Measurements from ENCODE around the gene KIF14. TPM values are rescaled to one million over a fixed set of nuclear protein-coding genes. Genes with fewer than 3 reads are reported as not detected.
"Not testable (repeated sequence)": the region's sequence is repeated elsewhere in the genome, so short reads cannot be mapped to it uniquely, and the experiment has no call there.

KIF14 gene
- total RNA-seq, 1 donor from 2014 or later, result 1.0 TPM

- Histone ChIP-seq H3K9me3 (ENCODE audit: control insufficient read depth in 3 of 3, low read length in 3 of 3) (no peaks in the 10 kb centered on the region), H3K9ac (ENCODE audit: low read depth in 1 of 3, low read length in 3 of 3) (peak overlapping the region; percentile 71 to 81 (median 77)), H3K27me3 (ENCODE audit: control insufficient read depth in 3 of 3, insufficient read depth in 3 of 3, low read length in 3 of 3) (no peaks in the 10 kb centered on the region), H3K4me1 (ENCODE audit: control insufficient read depth in 3 of 3, insufficient read depth in 3 of 3, low read length in 3 of 3) (peaks cover 3 to 6% (median 4%) of the 10 kb centered on the region in 3 donors), H3K36me3 (ENCODE audit: control insufficient read depth in 3 of 3, insufficient read depth in 3 of 3, low read length in 3 of 3) (no peaks in the 10 kb centered on the region), H3K4me3 (ENCODE audit: low read length in 3 of 3) (peak overlapping the region; percentile 83 to 88 (median 83)), H3K27ac (ENCODE audit: low read depth, low read length) (no peak overlapping the region)
Measured at GRCh38 chr1:200619894-200620272, 668 bp downstream of the KIF14 start.

- H3K4me3 ChIP-seq (ENCODE audit: low read length in 3 of 3), result no peak overlapping the region
- no peaks in the 10 kb centered on the region for H3K27me3 ChIP-seq (ENCODE audit: control insufficient read depth in 3 of 3, insufficient read depth in 3 of 3, low read length in 3 of 3)
- no peak overlapping the region for H3K9ac ChIP-seq (ENCODE audit: low read depth in 1 of 3, low read length in 3 of 3)
- H3K4me1 ChIP-seq (ENCODE audit: control insufficient read depth in 3 of 3, insufficient read depth in 3 of 3, low read length in 3 of 3), result no peaks in the 10 kb centered on the region
- H3K9me3 ChIP-seq (ENCODE audit: control insufficient read depth in 3 of 3, low read length in 3 of 3), result no peaks in the 10 kb centered on the region
- no peak overlapping the region for H3K27ac ChIP-seq (ENCODE audit: low read depth, low read length)
- H3K36me3 ChIP-seq (ENCODE audit: control insufficient read depth in 3 of 3, insufficient read depth in 3 of 3, low read length in 3 of 3), result no peaks in the 10 kb centered on the region
Measured at GRCh38 chr1:200610846-200611245, 9.7 kb downstream of the KIF14 start.

- Histone ChIP-seq H3K9ac (ENCODE audit: low read depth in 1 of 3, low read length in 3 of 3) (no peak overlapping the region), H3K27me3 (ENCODE audit: control insufficient read depth in 3 of 3, insufficient read depth in 3 of 3, low read length in 3 of 3) (no peaks in the 10 kb centered on the region), H3K4me1 (ENCODE audit: control insufficient read depth in 3 of 3, insufficient read depth in 3 of 3, low read length in 3 of 3) (no peaks in the 10 kb centered on the region), H3K27ac (ENCODE audit: low read depth, low read length) (no peak overlapping the region), H3K36me3 (ENCODE audit: control insufficient read depth in 3 of 3, insufficient read depth in 3 of 3, low read length in 3 of 3) (no peaks in the 10 kb centered on the region), H3K4me3 (ENCODE audit: low read length in 3 of 3) (no peak overlapping the region), H3K9me3 (ENCODE audit: control insufficient read depth in 3 of 3, low read length in 3 of 3) (no peaks in the 10 kb centered on the region)
Measured at GRCh38 chr1:200602632-200603031, 17.9 kb downstream of the KIF14 start.

- Histone ChIP-seq H3K4me3 (ENCODE audit: low read length in 3 of 3) (no peak overlapping the region), H3K27ac (ENCODE audit: low read depth, low read length) (no peak overlapping the region), H3K9ac (ENCODE audit: low read depth in 1 of 3, low read length in 3 of 3) (no peak overlapping the region), H3K9me3 (ENCODE audit: control insufficient read depth in 3 of 3, low read length in 3 of 3) (no peaks in the 10 kb centered on the region), H3K27me3 (ENCODE audit: control insufficient read depth in 3 of 3, insufficient read depth in 3 of 3, low read length in 3 of 3) (no peaks in the 10 kb centered on the region), H3K36me3 (ENCODE audit: control insufficient read depth in 3 of 3, insufficient read depth in 3 of 3, low read length in 3 of 3) (no peaks in the 10 kb centered on the region), H3K4me1 (ENCODE audit: control insufficient read depth in 3 of 3, insufficient read depth in 3 of 3, low read length in 3 of 3) (no peaks in the 10 kb centered on the region)
Measured at GRCh38 chr1:200590001-200590400, 30.6 kb downstream of the KIF14 start.

DNA sequence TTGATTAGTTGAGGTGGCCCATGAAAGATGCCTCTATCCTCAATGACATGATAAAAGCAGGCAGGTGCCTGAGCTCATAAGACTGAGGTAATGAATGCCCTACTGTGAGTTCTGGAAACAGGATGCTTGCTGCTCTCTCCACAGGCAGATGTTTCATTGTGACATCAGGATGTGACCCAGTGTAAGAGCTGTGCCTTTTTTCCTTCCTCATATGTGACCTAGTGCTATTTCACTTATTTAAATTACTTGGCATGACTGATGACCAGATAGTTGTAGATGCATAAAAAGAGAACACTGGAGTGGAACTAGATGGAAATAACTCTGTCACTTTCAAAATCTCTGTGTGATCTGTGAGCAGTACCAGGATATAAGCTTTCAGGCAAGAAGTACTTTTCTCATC is 31.9 kb downstream of the KIF14 start:
- Histone ChIP-seq H3K4me1 (ENCODE audit: control insufficient read depth in 3 of 3, insufficient read depth in 3 of 3, low read length in 3 of 3) (no peaks in the 10 kb centered on the region), H3K27ac (ENCODE audit: low read depth, low read length) (no peak overlapping the region), H3K4me3 (ENCODE audit: low read length in 3 of 3) (no peak overlapping the region)

DNA sequence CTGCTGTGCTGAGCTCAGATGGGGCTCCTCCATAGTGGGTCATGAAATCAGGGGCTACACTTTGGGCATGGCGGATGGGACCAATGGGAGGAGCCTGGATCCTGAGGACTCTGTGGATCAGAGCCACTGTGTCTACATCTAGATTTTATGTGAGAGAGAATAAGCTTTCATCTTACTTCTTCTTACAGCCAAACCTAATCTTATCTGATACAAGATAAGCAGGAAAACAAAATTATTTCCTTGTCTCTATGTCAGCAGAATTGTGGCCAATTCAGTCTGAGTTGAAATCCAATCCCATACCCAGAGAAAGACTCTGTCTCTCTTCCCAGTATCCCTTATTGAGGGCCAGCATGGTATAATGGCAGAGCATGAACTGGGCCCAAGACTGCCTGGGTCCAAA is 56.2 kb downstream of the KIF14 start:
- Histone ChIP-seq H3K4me3 (ENCODE audit: low read length in 3 of 3) (no peak overlapping the region), H3K9me3 (ENCODE audit: control insufficient read depth in 3 of 3, low read length in 3 of 3) (no peaks in the 10 kb centered on the region), H3K4me1 (ENCODE audit: control insufficient read depth in 3 of 3, insufficient read depth in 3 of 3, low read length in 3 of 3) (no peaks in the 10 kb centered on the region), H3K9ac (ENCODE audit: low read depth in 1 of 3, low read length in 3 of 3) (no peak overlapping the region), H3K27me3 (ENCODE audit: control insufficient read depth in 3 of 3, insufficient read depth in 3 of 3, low read length in 3 of 3) (no peaks in the 10 kb centered on the region), H3K36me3 (ENCODE audit: control insufficient read depth in 3 of 3, insufficient read depth in 3 of 3, low read length in 3 of 3) (no peaks in the 10 kb centered on the region), H3K27ac (ENCODE audit: low read depth, low read length) (no peak overlapping the region)

More for the DNA sequence above, 31.9 kb downstream of the KIF14 start:
- Histone ChIP-seq H3K9ac (ENCODE audit: low read depth in 1 of 3, low read length in 3 of 3) (no peak overlapping the region), H3K36me3 (ENCODE audit: control insufficient read depth in 3 of 3, insufficient read depth in 3 of 3, low read length in 3 of 3) (no peaks in the 10 kb centered on the region), H3K27me3 (ENCODE audit: control insufficient read depth in 3 of 3, insufficient read depth in 3 of 3, low read length in 3 of 3) (no peaks in the 10 kb centered on the region), H3K9me3 (ENCODE audit: control insufficient read depth in 3 of 3, low read length in 3 of 3) (no peaks in the 10 kb centered on the region)

DNA sequence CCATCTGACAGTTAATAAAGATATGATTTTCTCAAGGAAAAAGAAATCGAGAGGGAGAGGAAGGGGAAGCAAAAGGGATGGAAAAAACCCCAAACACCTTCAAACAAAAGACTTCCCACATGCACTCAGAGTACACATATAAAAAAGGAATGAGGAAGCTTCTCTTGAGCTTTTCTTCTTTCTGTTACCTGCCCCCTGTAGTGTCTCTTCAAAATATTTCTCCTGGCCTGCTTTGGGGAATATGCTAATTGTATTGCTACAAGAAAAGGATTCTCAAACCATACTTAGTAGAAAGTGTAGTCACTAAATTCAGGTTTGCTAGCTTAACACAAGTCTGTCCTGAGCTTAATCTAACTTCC is 58.7 kb downstream of the KIF14 start:
- Histone ChIP-seq H3K27ac (ENCODE audit: low read depth, low read length) (no peak overlapping the region), H3K4me1 (ENCODE audit: control insufficient read depth in 3 of 3, insufficient read depth in 3 of 3, low read length in 3 of 3) (no peaks in the 10 kb centered on the region), H3K9me3 (ENCODE audit: control insufficient read depth in 3 of 3, low read length in 3 of 3) (no peaks in the 10 kb centered on the region), H3K36me3 (ENCODE audit: control insufficient read depth in 3 of 3, insufficient read depth in 3 of 3, low read length in 3 of 3) (no peaks in the 10 kb centered on the region), H3K4me3 (ENCODE audit: low read length in 3 of 3) (no peak overlapping the region), H3K27me3 (ENCODE audit: control insufficient read depth in 3 of 3, insufficient read depth in 3 of 3, low read length in 3 of 3) (no peaks in the 10 kb centered on the region), H3K9ac (ENCODE audit: low read depth in 1 of 3, low read length in 3 of 3) (no peak overlapping the region)

DNA sequence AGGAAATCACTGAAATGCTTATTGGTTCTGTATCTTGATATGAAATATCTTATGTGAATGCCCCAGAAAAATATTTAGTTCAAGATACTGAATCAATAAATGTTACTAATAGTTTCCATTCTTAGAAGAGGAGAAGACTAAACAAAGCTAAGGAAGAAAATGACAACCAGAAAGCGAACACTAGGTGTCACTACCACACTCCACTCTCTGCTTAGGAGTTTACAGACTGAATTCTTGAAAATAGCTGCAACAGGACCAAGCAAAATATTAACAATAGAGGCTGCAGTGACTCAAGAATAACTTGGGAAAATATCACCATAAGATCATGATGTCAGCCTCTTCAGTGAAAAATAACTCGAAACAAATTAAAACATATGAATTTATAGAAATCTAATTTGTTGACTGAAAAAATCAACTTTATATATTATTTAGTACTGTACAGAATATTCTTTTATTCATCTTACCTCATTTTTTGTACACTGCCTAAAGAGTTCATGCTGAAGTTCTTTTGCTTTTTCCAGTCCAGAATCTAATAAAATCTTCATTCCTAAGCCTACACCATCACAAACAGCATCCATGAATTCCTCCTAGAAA is 61.6 kb downstream of the KIF14 start:
- Histone ChIP-seq H3K4me1 (ENCODE audit: control insufficient read depth in 3 of 3, insufficient read depth in 3 of 3, low read length in 3 of 3) (no peaks in the 10 kb centered on the region), H3K36me3 (ENCODE audit: control insufficient read depth in 3 of 3, insufficient read depth in 3 of 3, low read length in 3 of 3) (no peaks in the 10 kb centered on the region), H3K4me3 (ENCODE audit: low read length in 3 of 3) (no peak overlapping the region), H3K9ac (ENCODE audit: low read depth in 1 of 3, low read length in 3 of 3) (no peak overlapping the region), H3K9me3 (ENCODE audit: control insufficient read depth in 3 of 3, low read length in 3 of 3) (no peaks in the 10 kb centered on the region), H3K27me3 (ENCODE audit: control insufficient read depth in 3 of 3, insufficient read depth in 3 of 3, low read length in 3 of 3) (no peaks in the 10 kb centered on the region), H3K27ac (ENCODE audit: low read depth, low read length) (no peak overlapping the region)

DNA sequence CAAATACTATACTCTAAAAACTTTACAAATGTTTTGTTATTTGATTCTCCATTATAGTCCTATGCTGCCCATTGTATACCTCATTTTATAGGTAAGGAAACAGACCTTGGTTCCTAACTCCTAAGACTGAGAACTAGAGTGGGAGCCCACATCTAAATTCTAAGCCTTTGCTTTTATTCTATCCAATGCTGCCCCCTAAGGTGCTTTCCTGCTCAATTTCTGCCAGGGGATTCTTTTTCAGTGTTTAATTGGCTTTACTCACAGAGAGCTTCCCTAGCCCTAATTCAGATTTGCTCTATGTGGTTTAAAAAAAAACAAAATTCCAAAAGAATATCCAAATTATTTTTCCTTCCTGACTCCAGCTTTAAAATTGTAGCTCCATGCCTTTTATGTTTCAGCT is 64.5 kb downstream of the KIF14 start:
- Histone ChIP-seq H3K9me3 (ENCODE audit: control insufficient read depth in 3 of 3, low read length in 3 of 3) (no peaks in the 10 kb centered on the region), H3K27me3 (ENCODE audit: control insufficient read depth in 3 of 3, insufficient read depth in 3 of 3, low read length in 3 of 3) (no peaks in the 10 kb centered on the region), H3K4me1 (ENCODE audit: control insufficient read depth in 3 of 3, insufficient read depth in 3 of 3, low read length in 3 of 3) (no peaks in the 10 kb centered on the region), H3K9ac (ENCODE audit: low read depth in 1 of 3, low read length in 3 of 3) (no peak overlapping the region), H3K36me3 (ENCODE audit: control insufficient read depth in 3 of 3, insufficient read depth in 3 of 3, low read length in 3 of 3) (no peaks in the 10 kb centered on the region), H3K4me3 (ENCODE audit: low read length in 3 of 3) (no peak overlapping the region), H3K27ac (ENCODE audit: low read depth, low read length) (no peak overlapping the region)

DNA sequence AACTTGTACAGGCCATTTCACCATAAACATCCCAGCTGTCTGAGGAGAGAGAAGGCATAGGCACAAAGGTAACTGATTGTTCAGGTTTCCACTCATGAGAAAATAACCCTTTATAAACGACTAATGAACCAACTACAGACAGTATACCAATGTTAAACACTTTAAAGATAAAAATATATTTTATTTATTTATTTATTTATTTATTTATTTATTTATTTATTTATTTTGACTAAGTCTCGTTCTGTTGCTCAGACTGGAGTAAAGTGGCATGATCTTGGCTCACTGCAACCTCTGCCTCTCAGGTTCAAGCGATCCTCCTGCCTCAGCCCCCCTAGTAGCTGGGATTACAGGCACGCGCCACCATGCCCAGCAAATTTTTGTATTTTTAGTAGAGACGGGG is 67.8 kb downstream of the KIF14 start:
- not testable (repeated sequence) for H3K4me1 ChIP-seq (ENCODE audit: control insufficient read depth in 3 of 3, insufficient read depth in 3 of 3, low read length in 3 of 3); H3K36me3 ChIP-seq (ENCODE audit: control insufficient read depth in 3 of 3, insufficient read depth in 3 of 3, low read length in 3 of 3); H3K27me3 ChIP-seq (ENCODE audit: control insufficient read depth in 3 of 3, insufficient read depth in 3 of 3, low read length in 3 of 3); H3K27ac ChIP-seq (ENCODE audit: low read depth, low read length); H3K9ac ChIP-seq (ENCODE audit: low read depth in 1 of 3, low read length in 3 of 3); H3K9me3 ChIP-seq (ENCODE audit: control insufficient read depth in 3 of 3, low read length in 3 of 3); H3K4me3 ChIP-seq (ENCODE audit: low read length in 3 of 3)

GRCh38 chr1:200550367-200550766 is 70.2 kb downstream of the KIF14 start:
- H3K9ac ChIP-seq (ENCODE audit: low read depth in 1 of 3, low read length in 3 of 3), result no peak overlapping the region

More at GRCh38 chr1:200550367-200550766, 70.2 kb downstream of the KIF14 start:
- Histone ChIP-seq H3K9me3 (ENCODE audit: control insufficient read depth in 3 of 3, low read length in 3 of 3) (no peaks in the 10 kb centered on the region), H3K4me3 (ENCODE audit: low read length in 3 of 3) (no peak overlapping the region), H3K27me3 (ENCODE audit: control insufficient read depth in 3 of 3, insufficient read depth in 3 of 3, low read length in 3 of 3) (no peaks in the 10 kb centered on the region), H3K36me3 (ENCODE audit: control insufficient read depth in 3 of 3, insufficient read depth in 3 of 3, low read length in 3 of 3) (no peaks in the 10 kb centered on the region), H3K4me1 (ENCODE audit: control insufficient read depth in 3 of 3, insufficient read depth in 3 of 3, low read length in 3 of 3) (no peaks in the 10 kb centered on the region), H3K27ac (ENCODE audit: low read depth, low read length) (no peak overlapping the region)

Data from skeletal muscle tissue (tissue), 4 donors.